IPS DF 6.9 (cell line): Measurements from ENCODE around the gene ZDHHC5.

Source experiments
- DNase-seq: peaks from one replicate; pipeline ENCODE4 v3.0.0-alpha.2; 2013; ENCODE audit warnings: low read depth, low spot score
- H3K27ac ChIP-seq: one replicate; pipeline ENCODE4 v1.5.1; 2013; ENCODE audit warnings: low read length, control low read depth
- H3K27me3 ChIP-seq: 2 replicates; pipeline ENCODE4 v1.6.1; 2013; ENCODE audit warnings: mild to moderate bottlenecking, low read length; ENCODE audit not compliant: control insufficient read depth, insufficient read depth
- H3K36me3 ChIP-seq: 2 replicates; pipeline ENCODE4 v1.6.1; 2013; ENCODE audit warnings: low read length; ENCODE audit not compliant: control insufficient read depth, insufficient read depth
- H3K4me1 ChIP-seq: 2 replicates; pipeline ENCODE4 v1.6.1; 2013; ENCODE audit warnings: low read length; ENCODE audit not compliant: control insufficient read depth, insufficient read depth
- H3K4me3 ChIP-seq: 2 replicates; pipeline ENCODE4 v1.5.1; 2013; ENCODE audit warnings: mild to moderate bottlenecking, low read length
- H3K9me3 ChIP-seq: 2 replicates; pipeline ENCODE4 v1.6.1; 2013; ENCODE audit warnings: low read length, inconsistent platforms; ENCODE audit not compliant: control insufficient read depth, insufficient read depth
- WGBS: extraction: QIAGEN DNeasy Blood & Tissue Kit; methylation state at CpG from one replicate; pipeline ENCODE4 v1.1.7; 2013; ENCODE audit warnings: mixed read lengths, missing lambda C conversion rate; ENCODE audit not compliant: insufficient read length, insufficient coverage; 5-methylcytosine and 5-hydroxymethylcytosine counted together

Gene ZDHHC5, protein sequence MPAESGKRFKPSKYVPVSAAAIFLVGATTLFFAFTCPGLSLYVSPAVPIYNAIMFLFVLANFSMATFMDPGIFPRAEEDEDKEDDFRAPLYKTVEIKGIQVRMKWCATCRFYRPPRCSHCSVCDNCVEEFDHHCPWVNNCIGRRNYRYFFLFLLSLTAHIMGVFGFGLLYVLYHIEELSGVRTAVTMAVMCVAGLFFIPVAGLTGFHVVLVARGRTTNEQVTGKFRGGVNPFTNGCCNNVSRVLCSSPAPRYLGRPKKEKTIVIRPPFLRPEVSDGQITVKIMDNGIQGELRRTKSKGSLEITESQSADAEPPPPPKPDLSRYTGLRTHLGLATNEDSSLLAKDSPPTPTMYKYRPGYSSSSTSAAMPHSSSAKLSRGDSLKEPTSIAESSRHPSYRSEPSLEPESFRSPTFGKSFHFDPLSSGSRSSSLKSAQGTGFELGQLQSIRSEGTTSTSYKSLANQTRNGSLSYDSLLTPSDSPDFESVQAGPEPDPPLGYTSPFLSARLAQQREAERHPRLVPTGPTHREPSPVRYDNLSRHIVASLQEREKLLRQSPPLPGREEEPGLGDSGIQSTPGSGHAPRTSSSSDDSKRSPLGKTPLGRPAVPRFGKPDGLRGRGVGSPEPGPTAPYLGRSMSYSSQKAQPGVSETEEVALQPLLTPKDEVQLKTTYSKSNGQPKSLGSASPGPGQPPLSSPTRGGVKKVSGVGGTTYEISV

DNA sequence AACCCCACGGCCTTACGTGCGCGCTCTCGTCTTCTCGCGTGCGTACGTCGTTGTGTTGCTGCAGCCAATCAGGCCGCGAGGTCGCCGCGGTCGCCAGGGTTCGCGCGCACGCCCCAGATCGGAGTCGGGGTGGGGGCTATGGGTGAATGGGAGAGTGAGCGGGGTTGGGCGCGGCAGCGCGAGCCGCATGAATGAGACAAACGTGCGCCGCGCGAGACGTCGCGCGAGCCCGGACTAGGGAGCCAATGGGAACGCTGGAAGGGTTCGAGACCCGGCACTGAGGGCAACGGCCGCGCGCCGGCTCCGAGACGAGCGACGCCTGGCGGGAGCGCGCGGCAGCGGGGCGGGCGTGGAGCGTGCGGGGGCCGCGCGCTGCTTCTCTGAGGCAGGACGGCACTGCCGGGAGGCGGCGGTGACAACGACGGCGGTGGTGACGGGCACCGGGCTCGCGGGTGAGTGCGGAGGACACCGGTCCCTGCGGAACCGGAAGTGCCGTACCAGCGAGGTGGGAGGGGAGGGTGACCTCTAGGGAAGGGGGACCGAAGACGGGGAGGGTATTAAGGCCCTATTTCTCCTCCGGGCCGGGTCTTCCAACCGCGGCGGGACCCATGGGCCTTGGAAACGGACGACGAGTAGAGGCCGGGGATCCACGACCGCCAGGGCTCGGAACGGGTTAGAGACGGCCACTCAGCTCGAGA is at the start of gene ZDHHC5:
Gene ZDHHC5 (plus strand): TSS at position 379 of the 698 bp plus-strand sequence. CDS start 4,977 bp downstream, outside the sequence.
- no peaks in the 10 kb centered on the region for H3K4me1 ChIP-seq
- H3K27ac ChIP-seq: no peak within 1 kb of the TSS
- H3K9me3 ChIP-seq: no peaks in the 10 kb centered on the region
- DNase-seq: no peak
- peak within 1 kb of the TSS; percentile 69 for H3K4me3 ChIP-seq
- WGBS: no CpG with 5 or more reads among the region's 96 CpGs
- H3K36me3 ChIP-seq: peaks cover 2% of the 10 kb centered on the region; the same call in 1 of the 2 replicates
- no peaks in the 10 kb centered on the region for H3K27me3 ChIP-seq

DNA sequence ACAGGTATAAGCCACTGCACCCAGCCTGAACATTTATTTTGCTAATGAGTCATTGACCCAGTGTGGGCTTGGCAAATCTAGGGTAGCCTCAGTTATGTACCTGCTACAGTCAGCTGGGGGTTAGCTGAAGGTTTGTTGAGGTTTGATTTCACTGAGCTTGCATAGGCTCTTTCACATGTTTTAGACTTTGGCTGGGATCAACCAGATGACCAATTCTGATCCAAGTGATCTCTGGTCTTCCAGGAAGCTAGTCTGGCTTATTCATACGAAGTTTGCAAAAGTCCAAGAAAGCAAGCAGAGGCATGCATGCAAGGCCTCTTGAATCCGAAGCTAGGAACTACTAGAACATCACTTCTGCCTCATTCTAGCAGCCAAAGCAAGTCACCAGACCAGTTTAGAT is 49.5 kb upstream of the ZDHHC5 start:
- no peaks in the 10 kb centered on the region for H3K36me3 ChIP-seq
- WGBS: no CpG with 5 or more reads among the region's 2 CpGs
- no peaks in the 10 kb centered on the region for H3K27me3 ChIP-seq
- H3K9me3 ChIP-seq: no peaks in the 10 kb centered on the region
- H3K27ac ChIP-seq: no peak overlapping the region
- no peak overlapping the region for H3K4me3 ChIP-seq
- no peak for DNase-seq
- no peaks in the 10 kb centered on the region for H3K4me1 ChIP-seq

DNA sequence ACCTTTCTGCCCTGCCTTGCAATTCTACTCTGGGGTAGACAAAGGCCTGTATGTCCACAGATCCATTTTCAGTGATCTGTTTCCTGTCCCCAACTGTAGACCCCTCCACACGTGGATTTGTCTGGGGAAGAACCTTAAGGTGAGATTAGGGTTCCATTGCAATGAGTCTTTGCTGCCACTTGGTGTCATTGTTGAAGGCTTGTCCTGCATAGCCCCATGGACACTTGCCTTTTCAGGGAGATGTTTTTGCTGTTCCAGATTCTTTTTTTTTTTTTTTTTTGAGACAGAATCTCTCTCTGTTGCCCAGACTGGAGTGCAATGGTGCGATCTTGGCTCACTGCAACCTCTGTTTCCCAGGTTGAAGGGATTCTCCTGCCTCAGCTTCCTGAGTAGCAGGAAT is 48.6 kb upstream of the ZDHHC5 start:
- Histone ChIP-seq H3K9me3 (no peaks in the 10 kb centered on the region), H3K4me3 (no peak overlapping the region), H3K4me1 (no peaks in the 10 kb centered on the region), H3K27me3 (no peaks in the 10 kb centered on the region), H3K27ac (no peak overlapping the region), H3K36me3 (no peaks in the 10 kb centered on the region)
- WGBS: no CpG with 5 or more reads among the region's 2 CpGs
- no peak for DNase-seq

GRCh38 chr11:57620467-57620866 is 47.4 kb upstream of the ZDHHC5 start:
- Histone ChIP-seq H3K9me3 (no peaks in the 10 kb centered on the region), H3K4me1 (no peaks in the 10 kb centered on the region), H3K4me3 (no peak overlapping the region), H3K36me3 (no peaks in the 10 kb centered on the region), H3K27me3 (no peaks in the 10 kb centered on the region), H3K27ac (no peak overlapping the region)
- DNase-seq: no peak

DNA sequence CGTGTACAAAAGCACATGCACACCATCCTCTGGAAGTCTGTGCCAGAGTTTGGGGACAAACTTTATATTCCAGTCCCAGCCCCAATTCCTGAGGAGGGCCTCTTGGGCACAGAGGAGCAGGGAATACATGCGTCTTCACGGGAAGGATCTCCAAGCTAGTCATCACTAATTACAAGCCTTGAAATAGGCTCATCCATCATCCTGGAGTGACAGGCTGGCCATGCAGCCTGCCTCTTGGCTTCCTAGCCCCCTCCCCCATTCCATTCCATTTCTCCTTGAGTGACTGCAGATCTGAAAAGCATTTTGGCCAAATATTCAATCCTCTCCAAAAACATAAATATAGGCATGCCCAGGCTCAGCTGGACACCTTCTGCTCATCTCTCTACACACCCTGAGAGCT is 45.7 kb upstream of the ZDHHC5 start:
- H3K36me3 ChIP-seq: no peaks in the 10 kb centered on the region
- no peak overlapping the region for H3K27ac ChIP-seq
- DNase-seq: no peak
- H3K4me1 ChIP-seq: no peaks in the 10 kb centered on the region
- H3K4me3 ChIP-seq: no peak overlapping the region
- no peaks in the 10 kb centered on the region for H3K9me3 ChIP-seq
- no CpG with 5 or more reads among the region's 3 CpGs for WGBS
- H3K27me3 ChIP-seq: no peaks in the 10 kb centered on the region

GRCh38 chr11:57624864-57625263 is 43.0 kb upstream of the ZDHHC5 start:
- Histone ChIP-seq H3K36me3 (no peaks in the 10 kb centered on the region), H3K4me1 (no peaks in the 10 kb centered on the region), H3K27me3 (no peaks in the 10 kb centered on the region), H3K4me3 (no peak overlapping the region), H3K9me3 (no peaks in the 10 kb centered on the region), H3K27ac (no peak overlapping the region)
- DNase-seq: no peak
- WGBS: no CpG with 5 or more reads among the region's 2 CpGs

GRCh38 chr11:57626895-57627294 is 41.0 kb upstream of the ZDHHC5 start:
- H3K27ac ChIP-seq: no peak overlapping the region

GRCh38 chr11:57630171-57630570 is 37.7 kb upstream of the ZDHHC5 start:
- no peak overlapping the region for H3K27ac ChIP-seq
- WGBS: no CpG with 5 or more reads among the region's 2 CpGs

More at GRCh38 chr11:57626895-57627294, 41.0 kb upstream of the ZDHHC5 start:
- Histone ChIP-seq H3K4me3 (no peak overlapping the region), H3K27me3 (no peaks in the 10 kb centered on the region), H3K36me3 (no peaks in the 10 kb centered on the region), H3K9me3 (no peaks in the 10 kb centered on the region), H3K4me1 (no peaks in the 10 kb centered on the region)
- WGBS: no CpG with 5 or more reads among the region's 1 CpG
- no peak for DNase-seq

DNA sequence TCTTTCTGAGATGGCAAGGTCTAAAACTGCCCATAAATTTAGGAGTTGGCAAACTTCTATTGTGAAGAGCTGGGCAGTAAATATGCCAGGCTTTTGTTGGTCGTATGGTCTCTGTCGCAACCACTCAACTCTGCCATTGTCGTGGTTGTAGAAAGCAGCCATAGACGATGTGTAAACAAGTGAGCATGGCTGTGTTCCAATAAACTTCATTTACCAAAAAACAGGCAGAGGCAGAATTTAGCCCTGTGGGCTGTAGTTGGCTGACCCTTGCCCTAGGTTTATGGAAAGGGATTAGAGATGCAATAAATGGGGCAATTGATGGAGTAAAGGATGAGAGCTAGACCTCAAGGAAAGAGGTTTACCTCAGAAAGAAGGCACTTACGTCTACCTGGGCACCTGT is 35.8 kb upstream of the ZDHHC5 start:
- H3K36me3 ChIP-seq: no peaks in the 10 kb centered on the region
- H3K27me3 ChIP-seq: no peaks in the 10 kb centered on the region
- no peaks in the 10 kb centered on the region for H3K9me3 ChIP-seq
- H3K4me1 ChIP-seq: no peaks in the 10 kb centered on the region
- no CpG with 5 or more reads among the region's 5 CpGs for WGBS
- DNase-seq: no peak
- H3K27ac ChIP-seq: no peak overlapping the region
- H3K4me3 ChIP-seq: no peak overlapping the region

More at GRCh38 chr11:57630171-57630570, 37.7 kb upstream of the ZDHHC5 start:
- Histone ChIP-seq H3K27me3 (no peaks in the 10 kb centered on the region), H3K36me3 (no peaks in the 10 kb centered on the region), H3K4me3 (no peak overlapping the region), H3K4me1 (no peaks in the 10 kb centered on the region), H3K9me3 (no peaks in the 10 kb centered on the region)
- no peak for DNase-seq

DNA sequence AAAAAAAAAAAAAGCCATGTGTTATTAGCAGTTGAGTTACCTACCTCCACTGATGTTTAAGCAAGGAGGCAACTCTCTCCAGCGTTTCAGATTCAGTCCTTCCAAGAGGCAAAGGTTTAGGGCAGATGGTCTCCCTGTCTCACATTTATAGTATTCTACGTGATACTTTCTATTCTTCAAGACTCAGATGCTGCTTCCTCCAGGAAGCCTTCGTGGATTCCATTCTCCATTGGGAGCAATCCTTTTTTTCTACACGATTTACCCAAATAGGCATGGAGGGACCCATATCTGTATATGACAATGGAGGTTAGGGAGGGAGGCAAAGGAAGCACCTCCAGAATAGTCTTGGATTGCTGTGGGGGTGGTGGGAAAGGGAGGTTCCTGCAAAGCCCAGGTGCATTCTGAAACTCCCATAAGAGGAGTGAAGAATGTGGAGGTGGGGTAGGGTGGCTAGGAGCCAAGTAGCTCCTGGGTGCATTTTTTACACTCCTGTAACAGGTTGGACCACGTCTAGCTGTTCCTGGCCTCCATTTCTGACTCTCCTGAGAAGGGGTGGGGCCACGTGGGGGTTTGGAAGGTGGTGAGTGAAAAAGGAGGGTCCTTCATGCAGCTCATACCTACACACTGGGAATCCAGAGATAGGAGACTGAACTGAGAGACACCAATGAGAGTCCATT is 34.4 kb upstream of the ZDHHC5 start:
- no CpG with 5 or more reads among the region's 6 CpGs for WGBS
- no peak for DNase-seq
- H3K4me3 ChIP-seq: no peak overlapping the region
- H3K27me3 ChIP-seq: no peaks in the 10 kb centered on the region
- no peaks in the 10 kb centered on the region for H3K36me3 ChIP-seq
- no peaks in the 10 kb centered on the region for H3K9me3 ChIP-seq
- peaks cover 2% of the 10 kb centered on the region for H3K4me1 ChIP-seq
- no peak overlapping the region for H3K27ac ChIP-seq
